Kidney epithelial cell (primary cell): ENCODE results near the gene EIF2D. TPM values are rescaled to one million over a fixed set of nuclear protein-coding genes. Genes with fewer than 3 reads are reported as not detected.

ENCODE experiments used
- DNase-seq: peaks from one replicate; pipeline ENCODE4 v3.0.0-alpha.2; 2010; ENCODE audit warnings: low read depth
- H3K27me3 ChIP-seq: 2 replicates; pipeline ENCODE4 v1.6.0; 2011; ENCODE audit warnings: low read length; ENCODE audit not compliant: control insufficient read depth, insufficient read depth
- H3K36me3 ChIP-seq: 2 replicates; pipeline ENCODE4 v1.5.1; 2011; ENCODE audit warnings: low read length; ENCODE audit not compliant: control insufficient read depth, insufficient read depth
- H3K4me3 ChIP-seq: 2 replicates; pipeline ENCODE4 v1.5.1; 2011; ENCODE audit warnings: low read depth, mild to moderate bottlenecking, control low read depth, low read length
- total RNA-seq: library from RNA; depleted of rRNA; stranded (reverse); fragments of >200 nt; gene quantifications from 2 replicates; pipeline ENCODE4 v1.2.3, GENCODE V29; 2015
- TF ChIP-seq, protein P1 (sequence below): IDR thresholded peaks from 2 replicates; pipeline ENCODE4 v1.5.1; 2011; ENCODE audit warnings: mild to moderate bottlenecking, moderate library complexity, low read length, control low read depth, inconsistent platforms; ENCODE audit not compliant: insufficient read depth, poor library complexity, severe bottlenecking

EIF2D gene
- total RNA-seq, 1 donor from 2014 or later = 55.4 TPM

DNA sequence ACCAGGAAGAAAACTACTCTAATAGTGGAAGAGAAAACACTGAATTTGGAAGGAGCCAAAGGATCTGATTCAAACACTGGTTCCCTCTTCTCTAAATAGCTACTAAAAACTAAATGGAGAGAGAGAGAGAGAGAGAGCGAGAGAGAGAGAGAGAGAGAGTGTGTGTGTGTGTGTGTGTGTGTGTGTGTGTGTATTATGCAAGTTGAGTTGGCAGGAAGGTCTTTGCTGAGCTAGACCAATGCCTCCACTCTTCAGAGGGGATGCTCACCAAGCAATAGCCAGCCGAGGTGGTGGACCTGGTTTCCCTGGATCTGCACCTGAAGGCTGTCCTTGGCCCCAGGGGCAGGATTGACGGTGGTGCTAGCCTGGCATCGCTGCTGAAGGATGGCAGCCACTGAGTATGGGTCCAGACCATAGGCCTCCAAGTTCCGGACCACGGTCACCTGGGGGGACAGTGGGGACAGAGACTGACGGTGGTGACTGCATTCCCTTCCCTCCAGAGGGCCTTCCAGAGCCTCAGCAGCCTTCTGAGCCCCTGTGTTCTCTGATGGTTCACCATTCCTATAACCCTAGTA, 18.8 kb downstream of the EIF2D start:
- no peaks in the 10 kb centered on the region for H3K36me3 ChIP-seq
- TF ChIP-seq, protein P1, sequence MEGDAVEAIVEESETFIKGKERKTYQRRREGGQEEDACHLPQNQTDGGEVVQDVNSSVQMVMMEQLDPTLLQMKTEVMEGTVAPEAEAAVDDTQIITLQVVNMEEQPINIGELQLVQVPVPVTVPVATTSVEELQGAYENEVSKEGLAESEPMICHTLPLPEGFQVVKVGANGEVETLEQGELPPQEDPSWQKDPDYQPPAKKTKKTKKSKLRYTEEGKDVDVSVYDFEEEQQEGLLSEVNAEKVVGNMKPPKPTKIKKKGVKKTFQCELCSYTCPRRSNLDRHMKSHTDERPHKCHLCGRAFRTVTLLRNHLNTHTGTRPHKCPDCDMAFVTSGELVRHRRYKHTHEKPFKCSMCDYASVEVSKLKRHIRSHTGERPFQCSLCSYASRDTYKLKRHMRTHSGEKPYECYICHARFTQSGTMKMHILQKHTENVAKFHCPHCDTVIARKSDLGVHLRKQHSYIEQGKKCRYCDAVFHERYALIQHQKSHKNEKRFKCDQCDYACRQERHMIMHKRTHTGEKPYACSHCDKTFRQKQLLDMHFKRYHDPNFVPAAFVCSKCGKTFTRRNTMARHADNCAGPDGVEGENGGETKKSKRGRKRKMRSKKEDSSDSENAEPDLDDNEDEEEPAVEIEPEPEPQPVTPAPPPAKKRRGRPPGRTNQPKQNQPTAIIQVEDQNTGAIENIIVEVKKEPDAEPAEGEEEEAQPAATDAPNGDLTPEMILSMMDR = no peak

DNA sequence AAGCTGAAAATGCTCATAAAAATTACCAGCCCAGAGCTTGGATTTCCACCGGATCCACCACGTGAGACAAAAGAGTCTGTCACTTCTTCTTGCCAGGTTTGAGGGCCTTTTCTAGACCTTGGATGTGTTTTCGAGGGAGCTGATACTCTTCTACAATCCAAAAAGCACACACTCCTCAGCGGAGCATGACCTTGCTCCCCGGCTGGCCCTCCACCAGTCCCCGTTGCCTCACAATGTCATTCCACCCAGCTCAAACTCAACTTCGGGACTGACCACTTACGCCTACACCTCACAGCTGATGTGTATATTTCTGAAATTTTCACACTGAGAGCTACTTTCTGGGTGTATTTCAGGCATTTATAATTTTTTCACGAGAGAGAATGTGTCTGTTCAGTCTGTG, 20.6 kb downstream of the EIF2D start:
- TF ChIP-seq, protein P1 = no peak
- Histone ChIP-seq H3K36me3 (no peaks in the 10 kb centered on the region), H3K4me3 (no peak overlapping the region)

More for the DNA sequence above, 18.8 kb downstream of the EIF2D start:
- Histone ChIP-seq H3K27me3 (no peaks in the 10 kb centered on the region), H3K4me3 (no peak overlapping the region)
- DNase-seq = no peak

DNA sequence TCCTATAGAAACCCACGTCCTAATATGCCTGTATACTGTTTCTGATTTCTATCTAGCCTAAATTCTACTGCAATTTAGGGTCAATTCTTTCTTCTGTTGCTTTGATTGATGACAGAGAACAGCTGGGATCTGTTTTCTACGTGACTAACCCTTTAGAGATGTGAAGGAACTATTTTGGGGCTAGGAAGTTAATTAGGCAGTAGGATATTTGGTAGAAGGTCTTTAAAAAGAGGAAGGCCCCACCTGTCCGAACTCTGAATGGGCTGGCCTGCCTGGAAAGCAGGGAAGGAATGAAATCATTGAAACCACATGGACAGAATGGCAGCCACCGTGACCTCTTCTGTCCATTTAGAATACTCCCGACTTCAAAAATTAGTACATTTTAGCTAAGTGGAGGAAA, 21.0 kb downstream of the EIF2D start:
- Histone ChIP-seq H3K4me3 (no peak overlapping the region), H3K27me3 (no peaks in the 10 kb centered on the region), H3K36me3 (no peaks in the 10 kb centered on the region)
- TF ChIP-seq, protein P1 = no peak
- DNase-seq = no peak

More for the DNA sequence above, 20.6 kb downstream of the EIF2D start:
- H3K27me3 ChIP-seq = no peaks in the 10 kb centered on the region
- DNase-seq = no peak

DNA sequence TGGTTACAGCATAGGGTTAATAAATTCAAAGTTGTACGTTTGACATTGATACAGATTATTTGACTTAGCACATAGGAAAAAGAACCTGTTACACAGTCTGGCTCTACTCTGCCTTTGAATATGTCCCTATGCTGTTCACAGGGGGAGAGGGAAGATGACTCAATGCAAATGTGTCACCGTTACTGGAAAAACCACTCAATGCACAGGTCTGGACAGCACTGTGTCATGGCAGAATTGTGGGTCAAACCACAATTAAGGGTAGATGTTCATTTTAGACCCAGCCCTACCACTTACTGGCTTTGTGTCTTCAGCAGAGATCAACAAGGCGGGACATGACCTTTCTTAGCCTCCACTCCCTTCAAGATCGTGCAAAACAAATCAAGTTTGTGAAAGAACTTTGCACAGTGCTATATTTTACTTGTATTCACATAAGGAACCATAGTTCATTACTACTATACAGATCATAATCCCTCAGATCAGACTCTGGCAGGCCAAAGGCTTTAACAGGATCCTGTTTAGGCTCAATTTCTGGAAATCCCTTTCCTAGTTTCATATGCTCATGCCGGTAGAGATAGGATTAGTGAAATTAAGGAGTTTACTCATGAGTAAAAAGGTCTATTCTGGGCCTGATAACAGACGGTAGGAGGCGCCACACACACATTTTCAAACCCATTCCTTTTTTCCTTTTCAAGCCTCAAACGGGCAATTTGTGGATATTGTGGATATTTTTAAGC, 22.1 kb downstream of the EIF2D start:
- Histone ChIP-seq H3K4me3 (no peak overlapping the region), H3K36me3 (no peaks in the 10 kb centered on the region), H3K27me3 (no peaks in the 10 kb centered on the region)
- TF ChIP-seq, protein P1 = peak; percentile 11
- peak; percentile 69 for DNase-seq

DNA sequence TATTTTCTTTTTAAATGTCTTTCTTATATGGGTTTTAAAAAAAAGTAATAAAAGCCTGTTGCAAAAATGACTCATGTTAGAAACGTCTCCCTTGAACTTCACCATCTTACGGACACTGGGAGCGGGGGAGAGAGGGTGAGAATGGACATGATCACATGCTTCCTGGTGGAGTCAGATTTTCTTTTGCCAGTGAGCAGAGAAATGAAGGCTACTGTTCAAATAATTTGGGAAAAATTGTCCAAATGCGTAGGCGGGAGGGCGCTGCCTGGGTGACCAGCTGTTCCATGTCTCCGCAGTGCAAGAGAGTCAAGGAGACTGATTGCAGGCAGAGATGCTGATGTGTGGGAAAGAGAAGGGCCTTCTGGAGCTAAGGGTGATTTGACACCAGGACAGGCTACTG, 23.1 kb downstream of the EIF2D start:
- peak; percentile 84 for DNase-seq
- H3K4me3 ChIP-seq = no peak overlapping the region
- no peaks in the 10 kb centered on the region for H3K36me3 ChIP-seq

More for the DNA sequence above, 23.1 kb downstream of the EIF2D start:
- H3K27me3 ChIP-seq = no peaks in the 10 kb centered on the region
- TF ChIP-seq, protein P1 = no peak
